WTC11 (cell line): ENCODE data around the gene DARS2. TPM values are rescaled to one million over a fixed set of nuclear protein-coding genes. Genes with fewer than 3 reads are reported as not detected.

Experiments used
- ATAC-seq: fragments of 200-7000 bp; cut with Tn5 transposase; 2 replicates; pipeline ENCODE4 v1.10.0; 2021; ENCODE audit warnings: mild to moderate bottlenecking, moderate library complexity
- CTCF ChIA-PET: fragments of 300-600 bp; sonication (Branson Sonifier 250); formaldehyde crosslinking; loops from one replicate; lab custom pipeline; 2021; ENCODE audit warnings: antibody characterized with exemption; lab: Charles Lee
- POLR2A ChIA-PET: fragments of 350-600 bp; sonication (Branson Sonifier 250); formaldehyde crosslinking; loops from one replicate; lab custom pipeline; 2021; ENCODE audit warnings: antibody characterized with exemption; lab: Charles Lee
- DNase-seq: peaks from one replicate; pipeline ENCODE4 v3.0.0; 2021; ENCODE audit warnings: low spot score
- H3K27ac Mint-ChIP-seq: 2 replicates; pipeline ENCODE4 v1.8.0; 2021; ENCODE audit warnings: mixed read lengths
- H3K27me3 Mint-ChIP-seq: 2 replicates; pipeline ENCODE4 v1.8.0; 2021; ENCODE audit warnings: low read depth, mild to moderate bottlenecking, moderate library complexity, mixed read lengths
- H3K36me3 Mint-ChIP-seq: 2 replicates; pipeline ENCODE4 v1.8.0; 2021; ENCODE audit warnings: mixed read lengths
- H3K4me1 Mint-ChIP-seq: 2 replicates; pipeline ENCODE4 v1.8.0; 2022; ENCODE audit warnings: mixed read lengths
- H3K4me3 Mint-ChIP-seq: 2 replicates; pipeline ENCODE4 v1.8.0; 2021; ENCODE audit warnings: mild to moderate bottlenecking, moderate library complexity, mixed read lengths
- H3K9me3 Mint-ChIP-seq: 2 replicates; pipeline ENCODE4 v1.8.0; 2021; ENCODE audit warnings: mixed read lengths
- AFF4 ChIP-seq: sonication (generic); formaldehyde crosslinking; IDR thresholded peaks from 2 replicates; pipeline ENCODE4 v1.8.1; 2023; ENCODE audit warnings: mild to moderate bottlenecking, missing genetic modification reagents, borderline replicate concordance
- ATF1 ChIP-seq: sonication (generic); formaldehyde crosslinking; IDR thresholded peaks from 2 replicates; pipeline ENCODE4 v1.8.1; 2023; ENCODE audit warnings: mild to moderate bottlenecking, moderate library complexity, missing genetic modification reagents
- ATF6 ChIP-seq: sonication (generic); formaldehyde crosslinking; IDR thresholded peaks from 2 replicates; pipeline ENCODE4 v1.8.1; 2023; ENCODE audit warnings: mild to moderate bottlenecking, missing genetic modification reagents
- CTCF ChIP-seq: fragments of 200-600 bp; IDR thresholded peaks from 2 replicates; pipeline ENCODE4 v1.8.0; 2022; ENCODE audit warnings: antibody characterized with exemption
- ESRRA ChIP-seq: sonication (generic); formaldehyde crosslinking; IDR thresholded peaks from 2 replicates; pipeline ENCODE4 v1.8.1; 2022; ENCODE audit warnings: mild to moderate bottlenecking, missing genetic modification reagents, borderline replicate concordance
- FOXJ3 ChIP-seq: sonication (generic); formaldehyde crosslinking; IDR thresholded peaks from 2 replicates; pipeline ENCODE4 v1.9.0; 2021; ENCODE audit warnings: missing genetic modification reagents, mild to moderate bottlenecking, borderline replicate concordance
- FOXK1 ChIP-seq: sonication (generic); formaldehyde crosslinking; IDR thresholded peaks from 2 replicates; pipeline ENCODE4 v1.8.0; 2022; ENCODE audit warnings: mild to moderate bottlenecking, moderate library complexity, missing genetic modification reagents
- FOXP1 ChIP-seq: sonication (generic); formaldehyde crosslinking; IDR thresholded peaks from 2 replicates; pipeline ENCODE4 v1.8.0; 2022; ENCODE audit warnings: missing genetic modification reagents, mild to moderate bottlenecking, moderate library complexity, borderline replicate concordance
- JUN ChIP-seq: sonication (generic); formaldehyde crosslinking; IDR thresholded peaks from 2 replicates; pipeline ENCODE4 v1.8.0; 2023; ENCODE audit warnings: mild to moderate bottlenecking, missing genetic modification reagents
- SMAD3 ChIP-seq: sonication (generic); formaldehyde crosslinking; IDR thresholded peaks from 2 replicates; pipeline ENCODE4 v1.8.0; 2022; ENCODE audit warnings: missing genetic modification reagents, mild to moderate bottlenecking, borderline replicate concordance
- SMAD4 ChIP-seq: sonication (generic); formaldehyde crosslinking; IDR thresholded peaks from 2 replicates; pipeline ENCODE4 v1.8.0; 2022; ENCODE audit warnings: mild to moderate bottlenecking, missing genetic modification reagents
- USF2 ChIP-seq: sonication (generic); formaldehyde crosslinking; IDR thresholded peaks from 2 replicates; pipeline ENCODE4 v1.8.1; 2023; ENCODE audit warnings: mild to moderate bottlenecking, missing genetic modification reagents, moderate library complexity
- ZNF138 ChIP-seq: sonication (generic); formaldehyde crosslinking; conservative IDR thresholded peaks from 2 replicates; pipeline ENCODE4 v1.8.1; 2022; ENCODE audit warnings: mild to moderate bottlenecking, moderate library complexity, missing genetic modification reagents
- ZNF232 ChIP-seq: sonication (generic); formaldehyde crosslinking; IDR thresholded peaks from 2 replicates; pipeline ENCODE4 v1.8.0; 2022; ENCODE audit warnings: mild to moderate bottlenecking, missing genetic modification reagents
- ZNF396 ChIP-seq: fragments of 250-450 bp; sonication (Bioruptor Pico); IDR thresholded peaks from 2 replicates; pipeline ENCODE4 v1.8.0; 2021; ENCODE audit warnings: mild to moderate bottlenecking, moderate library complexity, borderline replicate concordance
- ZNF671 ChIP-seq: fragments of 250-450 bp; sonication (Bioruptor Pico); IDR thresholded peaks from 2 replicates; pipeline ENCODE4 v1.8.0; 2021; ENCODE audit warnings: mild to moderate bottlenecking
- total RNA-seq: library from RNA; stranded (reverse); gene quantifications from 3 replicates; pipeline ENCODE4 v1.2.3, GENCODE V29; 2021
- TF ChIP-seq, protein P1 (sequence below): sonication (generic); formaldehyde crosslinking; IDR thresholded peaks from 2 replicates; pipeline ENCODE4 v1.8.0; 2022; ENCODE audit warnings: mild to moderate bottlenecking, missing genetic modification reagents
- TF ChIP-seq, protein P2 (sequence below): sonication (generic); formaldehyde crosslinking; conservative IDR thresholded peaks from 2 replicates; pipeline ENCODE4 v1.8.1; 2023; ENCODE audit warnings: mild to moderate bottlenecking, low read depth, missing genetic modification reagents, moderate library complexity

The DARS2 gene
- total RNA-seq, 1 experiment from 2014 or later, result 38.0 TPM

DNA sequence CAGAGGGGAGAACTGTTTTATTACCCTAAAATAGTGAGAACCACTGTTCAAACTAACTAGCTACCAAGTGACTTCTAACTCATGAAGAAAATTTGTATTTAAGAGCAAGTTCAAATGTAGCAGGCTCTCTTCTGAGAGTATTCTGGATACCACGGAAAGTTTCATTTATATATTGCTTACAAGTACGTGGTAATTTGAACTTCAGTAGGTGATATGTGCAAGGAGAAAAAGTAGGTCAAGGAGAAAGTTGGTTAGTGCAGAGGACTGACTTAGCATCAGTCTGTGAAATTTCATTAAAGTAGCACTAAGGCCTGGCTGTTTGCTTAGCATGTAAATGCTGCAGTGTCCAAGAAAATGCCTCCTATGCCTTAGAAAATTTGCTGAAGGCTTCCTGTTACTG is 76.0 kb downstream of the DARS2 start:
- Mint-ChIP-seq H3K36me3 (no peaks in the 10 kb centered on the region), H3K27me3 (no peaks in the 10 kb centered on the region), H3K27ac (peak overlapping the region; percentile 66; the same call in 1 of the 2 replicates), H3K4me1 (peaks cover 49% of the 10 kb centered on the region), H3K4me3 (no peak overlapping the region), H3K9me3 (no peaks in the 10 kb centered on the region)
- ChIA-PET POLR2A (no interaction called here), CTCF (interaction anchor here (0.6 kb wide), 1 partner anchor 8 kb away, joined by 3 read pairs; no protein-coding TSS in a partner anchor)
- ATAC-seq (no peak), DNase-seq (no peak)
- TF ChIP-seq JUN (CRISPR knock-in tag), result no peak
- TF ChIP-seq SMAD4 (CRISPR knock-in tag), result no peak
- no peak for TF ChIP-seq FOXP1 (CRISPR knock-in tag)
- TF ChIP-seq ZNF232 (CRISPR knock-in tag), result no peak
- TF ChIP-seq CTCF, result no peak
- TF ChIP-seq ESRRA (CRISPR knock-in tag), result no peak
- no peak for TF ChIP-seq ATF1
- TF ChIP-seq, protein P1, sequence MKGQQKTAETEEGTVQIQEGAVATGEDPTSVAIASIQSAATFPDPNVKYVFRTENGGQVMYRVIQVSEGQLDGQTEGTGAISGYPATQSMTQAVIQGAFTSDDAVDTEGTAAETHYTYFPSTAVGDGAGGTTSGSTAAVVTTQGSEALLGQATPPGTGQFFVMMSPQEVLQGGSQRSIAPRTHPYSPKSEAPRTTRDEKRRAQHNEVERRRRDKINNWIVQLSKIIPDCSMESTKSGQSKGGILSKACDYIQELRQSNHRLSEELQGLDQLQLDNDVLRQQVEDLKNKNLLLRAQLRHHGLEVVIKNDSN (CRISPR knock-in tag), result no peak
- TF ChIP-seq, protein P2, sequence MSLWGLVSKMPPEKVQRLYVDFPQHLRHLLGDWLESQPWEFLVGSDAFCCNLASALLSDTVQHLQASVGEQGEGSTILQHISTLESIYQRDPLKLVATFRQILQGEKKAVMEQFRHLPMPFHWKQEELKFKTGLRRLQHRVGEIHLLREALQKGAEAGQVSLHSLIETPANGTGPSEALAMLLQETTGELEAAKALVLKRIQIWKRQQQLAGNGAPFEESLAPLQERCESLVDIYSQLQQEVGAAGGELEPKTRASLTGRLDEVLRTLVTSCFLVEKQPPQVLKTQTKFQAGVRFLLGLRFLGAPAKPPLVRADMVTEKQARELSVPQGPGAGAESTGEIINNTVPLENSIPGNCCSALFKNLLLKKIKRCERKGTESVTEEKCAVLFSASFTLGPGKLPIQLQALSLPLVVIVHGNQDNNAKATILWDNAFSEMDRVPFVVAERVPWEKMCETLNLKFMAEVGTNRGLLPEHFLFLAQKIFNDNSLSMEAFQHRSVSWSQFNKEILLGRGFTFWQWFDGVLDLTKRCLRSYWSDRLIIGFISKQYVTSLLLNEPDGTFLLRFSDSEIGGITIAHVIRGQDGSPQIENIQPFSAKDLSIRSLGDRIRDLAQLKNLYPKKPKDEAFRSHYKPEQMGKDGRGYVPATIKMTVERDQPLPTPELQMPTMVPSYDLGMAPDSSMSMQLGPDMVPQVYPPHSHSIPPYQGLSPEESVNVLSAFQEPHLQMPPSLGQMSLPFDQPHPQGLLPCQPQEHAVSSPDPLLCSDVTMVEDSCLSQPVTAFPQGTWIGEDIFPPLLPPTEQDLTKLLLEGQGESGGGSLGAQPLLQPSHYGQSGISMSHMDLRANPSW (CRISPR knock-in tag), result no peak
- TF ChIP-seq SMAD3 (CRISPR knock-in tag), result no peak
- no peak for TF ChIP-seq ZNF671 (CRISPR knock-in tag)
- TF ChIP-seq AFF4 (CRISPR knock-in tag), result no peak
- TF ChIP-seq FOXJ3 (CRISPR knock-in tag), result no peak
- TF ChIP-seq ATF6 (CRISPR knock-in tag), result no peak
- no peak for TF ChIP-seq ZNF138 (CRISPR knock-in tag)
- no peak for TF ChIP-seq USF2 (CRISPR knock-in tag)
- TF ChIP-seq ZNF396 (CRISPR knock-in tag), result no peak
- TF ChIP-seq FOXK1 (CRISPR knock-in tag), result no peak
